Sigmoid colon (tissue), 4 donors: ENCODE measurements around the gene STARD9.

Experiments used
- CTCF ChIP-seq, 4 experiments: fragments of 450-650 bp in 3 of 4; fragments of 200-600 bp in 1 of 4; IDR thresholded peaks; one replicate each; pipeline ENCODE4 v1.5.1; 2016 to 2019; ENCODE audit warnings: antibody characterized with exemption in 4 of 4, mild to moderate bottlenecking in 3 of 4, moderate library complexity in 2 of 4
- EP300 ChIP-seq, 4 donors: sonication (generic); formaldehyde crosslinking; IDR thresholded peaks; one replicate each; pipeline ENCODE4 v1.6.1; 2017; ENCODE audit warnings: antibody characterized with exemption in 4 of 4
- POLR2A ChIP-seq, 2 donors: fragments of 450-650 bp; IDR thresholded peaks; one replicate each; pipeline ENCODE4 v1.6.1; 2016; ENCODE audit warnings: antibody characterized with exemption in 2 of 2, mild to moderate bottlenecking in 2 of 2, moderate library complexity in 2 of 2
- POLR2AphosphoS5 ChIP-seq, 4 donors: sonication (generic); formaldehyde crosslinking; IDR thresholded peaks; one replicate each; pipeline ENCODE4 v1.6.1; 2017; ENCODE audit warnings: antibody characterized with exemption in 4 of 4

GRCh38 chr15:42734076-42734672, 158.8 kb downstream of the STARD9 start:
- TF ChIP-seq CTCF (IDR thresholded peaks at IDR 0.05) = no peak
- TF ChIP-seq POLR2A (IDR thresholded peaks at IDR 0.05) = no peak
- TF ChIP-seq POLR2AphosphoS5 (IDR thresholded peaks at IDR 0.05) = no peak
- TF ChIP-seq EP300 (IDR thresholded peaks at IDR 0.05) = no peak
